A673 (cell line): ENCODE data around the gene KRT4. TPM values are rescaled to one million over a fixed set of nuclear protein-coding genes. Genes with fewer than 3 reads are reported as not detected.

Source experiments
- BruUV-seq: library from RNA; stranded (reverse); fragments of 400-500 nt; replicated peaks from 2 replicates; lab custom pipeline; 2021; lab: Mats Ljungman, UMichigan
- CTCF ChIA-PET: fragments of 300-600 bp; sonication (Branson Sonifier 250); formaldehyde crosslinking; loops from one replicate; lab custom pipeline; 2022; ENCODE audit warnings: antibody characterized with exemption; lab: Charles Lee
- POLR2A ChIA-PET: fragments of 300-600 bp; sonication (Branson Sonifier 250); formaldehyde crosslinking; loops from one replicate; lab custom pipeline; 2022; ENCODE audit warnings: antibody characterized with exemption; ENCODE audit not compliant: low non-redundant PET; lab: Charles Lee
- DNase-seq: peaks from one replicate; pipeline ENCODE4 v3.0.0-alpha.2; 2015; ENCODE audit warnings: low spot score
- H3K27ac ChIP-seq: fragments of 200-600 bp; sonication (generic); 2 replicates; pipeline ENCODE4 v1.5.1; 2016; ENCODE audit warnings: mixed run types, low read depth, mild to moderate bottlenecking, mixed read lengths, antibody characterized with exemption, low read length; ENCODE audit not compliant: poor library complexity, severe bottlenecking
- H3K27me3 ChIP-seq: fragments of 200-600 bp; sonication (generic); replicated peaks from 2 replicates; pipeline ENCODE4 v1.6.1; 2017; ENCODE audit warnings: mixed run types, low read depth, mild to moderate bottlenecking, mixed read lengths, antibody characterized with exemption, low read length; ENCODE audit not compliant: insufficient read depth, poor library complexity
- H3K36me3 ChIP-seq: fragments of 200-600 bp; sonication (generic); 2 replicates; pipeline ENCODE4 v1.6.1; 2016; ENCODE audit warnings: mixed run types, mild to moderate bottlenecking, mixed read lengths, antibody characterized with exemption, low read length; ENCODE audit not compliant: insufficient read depth, poor library complexity, severe bottlenecking
- H3K4me1 ChIP-seq: fragments of 200-600 bp; sonication (generic); 2 replicates; pipeline ENCODE4 v1.6.1; 2017; ENCODE audit warnings: mixed run types, mild to moderate bottlenecking, mixed read lengths, antibody characterized with exemption, low read length; ENCODE audit not compliant: insufficient read depth, poor library complexity, severe bottlenecking
- H3K4me3 ChIP-seq: fragments of 200-600 bp; sonication (generic); 2 replicates; pipeline ENCODE4 v1.5.1; 2016; ENCODE audit warnings: low read depth, mixed run types, mild to moderate bottlenecking, mixed read lengths, low read length; ENCODE audit not compliant: poor library complexity, severe bottlenecking
- H3K9me3 ChIP-seq: fragments of 200-600 bp; sonication (generic); 2 replicates; pipeline ENCODE4 v1.6.1; 2016; ENCODE audit warnings: mixed run types, low read depth, mild to moderate bottlenecking, mixed read lengths, antibody characterized with exemption, low read length; ENCODE audit not compliant: poor library complexity, severe bottlenecking
- EZH2 ChIP-seq: fragments of 200-600 bp; sonication (generic); IDR thresholded peaks from 2 replicates; pipeline ENCODE4 v1.6.1; 2017; ENCODE audit warnings: borderline replicate concordance, low read depth, mild to moderate bottlenecking, mixed read lengths, antibody characterized with exemption, low read length; ENCODE audit not compliant: poor library complexity, severe bottlenecking
- intact Hi-C: fragments of 100-400 bp; cut with micrococcal nuclease; formaldehyde crosslinking; loops from one replicate; pipeline ENCODE4 v1.10.0; 2022; ENCODE audit not compliant: unreplicated experiment
- total RNA-seq: library from RNA; stranded (reverse); gene quantifications from 2 replicates; pipeline ENCODE4 v1.2.3, GENCODE V29; 2021
- TF ChIP-seq, protein P1 (sequence below): fragments of 300-800, 200-600 bp; sonication (generic); conservative IDR thresholded peaks from 2 replicates; pipeline ENCODE4 v1.5.1; 2017; ENCODE audit warnings: low read depth, mild to moderate bottlenecking, antibody characterized with exemption, low read length, moderate library complexity, mixed read lengths

Gene KRT4
- total RNA-seq, 1 experiment from 2014 or later, result not detected

DNA sequence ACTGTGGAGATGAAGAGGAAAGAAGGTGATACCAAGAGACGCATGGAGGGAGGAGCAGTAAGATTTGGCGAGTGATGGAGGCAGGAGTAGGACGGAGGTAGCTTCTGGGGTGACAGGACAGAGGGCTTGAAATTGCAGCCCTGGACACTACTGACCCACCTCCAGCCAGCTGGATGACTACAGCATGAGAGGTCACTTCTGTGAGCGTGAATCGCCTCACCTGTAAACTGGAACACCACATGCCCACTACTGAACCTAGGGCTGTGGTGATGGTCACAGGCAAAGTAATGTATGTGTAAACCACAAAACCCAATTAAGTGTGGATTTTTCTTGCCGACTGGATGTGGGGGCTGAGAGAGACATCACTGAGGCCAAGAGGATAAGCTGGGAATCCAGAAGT, 6.6 kb upstream of the KRT4 start:
- no TSS peak for BruUV-seq
- POLR2A ChIA-PET, result no interaction called here
- Histone ChIP-seq H3K4me3 (no peak overlapping the region), H3K27me3 (no peaks in the 10 kb centered on the region), H3K27ac (no peak overlapping the region), H3K36me3 (no peaks in the 10 kb centered on the region), H3K4me1 (no peaks in the 10 kb centered on the region), H3K9me3 (no peaks in the 10 kb centered on the region)
- TF ChIP-seq, protein P1, sequence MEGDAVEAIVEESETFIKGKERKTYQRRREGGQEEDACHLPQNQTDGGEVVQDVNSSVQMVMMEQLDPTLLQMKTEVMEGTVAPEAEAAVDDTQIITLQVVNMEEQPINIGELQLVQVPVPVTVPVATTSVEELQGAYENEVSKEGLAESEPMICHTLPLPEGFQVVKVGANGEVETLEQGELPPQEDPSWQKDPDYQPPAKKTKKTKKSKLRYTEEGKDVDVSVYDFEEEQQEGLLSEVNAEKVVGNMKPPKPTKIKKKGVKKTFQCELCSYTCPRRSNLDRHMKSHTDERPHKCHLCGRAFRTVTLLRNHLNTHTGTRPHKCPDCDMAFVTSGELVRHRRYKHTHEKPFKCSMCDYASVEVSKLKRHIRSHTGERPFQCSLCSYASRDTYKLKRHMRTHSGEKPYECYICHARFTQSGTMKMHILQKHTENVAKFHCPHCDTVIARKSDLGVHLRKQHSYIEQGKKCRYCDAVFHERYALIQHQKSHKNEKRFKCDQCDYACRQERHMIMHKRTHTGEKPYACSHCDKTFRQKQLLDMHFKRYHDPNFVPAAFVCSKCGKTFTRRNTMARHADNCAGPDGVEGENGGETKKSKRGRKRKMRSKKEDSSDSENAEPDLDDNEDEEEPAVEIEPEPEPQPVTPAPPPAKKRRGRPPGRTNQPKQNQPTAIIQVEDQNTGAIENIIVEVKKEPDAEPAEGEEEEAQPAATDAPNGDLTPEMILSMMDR, result no peak
- TF ChIP-seq EZH2, result no peak
- intact Hi-C loops, result no loop called here
- no peak for DNase-seq
- CTCF ChIA-PET, result no interaction called here

DNA sequence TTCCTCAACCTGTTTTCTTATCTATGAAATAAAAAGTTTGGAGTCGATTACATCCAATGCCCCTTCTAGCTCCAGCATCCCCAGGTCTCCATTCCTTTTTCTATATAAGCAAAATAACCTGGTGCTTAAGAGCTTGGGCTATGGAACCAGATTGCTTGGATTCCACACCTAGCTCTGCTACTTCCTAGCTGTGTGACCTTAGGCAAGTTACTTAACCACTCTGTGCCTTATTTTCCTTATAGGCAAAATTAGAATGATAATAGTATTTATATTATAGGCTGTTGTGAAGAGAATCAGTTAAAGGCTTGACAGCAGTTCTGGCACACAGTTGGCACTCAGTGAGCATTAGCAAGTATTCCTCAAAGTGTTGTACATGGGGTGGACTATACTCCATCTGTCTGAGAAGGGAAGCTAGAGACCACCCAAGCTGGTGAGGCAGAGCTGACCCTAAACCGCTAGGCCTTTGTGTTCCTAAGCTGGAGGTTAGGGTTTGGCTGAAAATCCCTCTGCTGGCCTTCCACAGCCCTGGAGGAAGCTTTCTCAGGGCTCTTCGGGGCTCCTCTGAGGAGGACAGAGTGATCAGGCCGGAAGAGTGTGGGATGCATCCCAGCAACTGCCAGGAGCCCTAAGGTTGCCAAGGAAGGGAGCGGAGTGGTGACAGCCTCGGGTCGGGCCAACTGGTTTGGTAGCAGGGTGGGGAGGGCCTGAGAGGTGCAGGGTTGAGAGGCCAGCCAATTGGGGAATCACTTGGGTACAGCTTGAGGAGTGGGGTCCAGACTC, 6.0 kb upstream of the KRT4 start:
- Histone ChIP-seq H3K4me3 (no peak overlapping the region), H3K36me3 (no peaks in the 10 kb centered on the region), H3K4me1 (no peaks in the 10 kb centered on the region), H3K27me3 (no peaks in the 10 kb centered on the region), H3K27ac (no peak overlapping the region), H3K9me3 (no peaks in the 10 kb centered on the region)
- BruUV-seq, result no TSS peak
- ChIA-PET POLR2A (no interaction called here), CTCF (no interaction called here)
- intact Hi-C loops, result no loop called here
- TF ChIP-seq EZH2, result no peak
- TF ChIP-seq, protein P1, result no peak
- no peak for DNase-seq

DNA sequence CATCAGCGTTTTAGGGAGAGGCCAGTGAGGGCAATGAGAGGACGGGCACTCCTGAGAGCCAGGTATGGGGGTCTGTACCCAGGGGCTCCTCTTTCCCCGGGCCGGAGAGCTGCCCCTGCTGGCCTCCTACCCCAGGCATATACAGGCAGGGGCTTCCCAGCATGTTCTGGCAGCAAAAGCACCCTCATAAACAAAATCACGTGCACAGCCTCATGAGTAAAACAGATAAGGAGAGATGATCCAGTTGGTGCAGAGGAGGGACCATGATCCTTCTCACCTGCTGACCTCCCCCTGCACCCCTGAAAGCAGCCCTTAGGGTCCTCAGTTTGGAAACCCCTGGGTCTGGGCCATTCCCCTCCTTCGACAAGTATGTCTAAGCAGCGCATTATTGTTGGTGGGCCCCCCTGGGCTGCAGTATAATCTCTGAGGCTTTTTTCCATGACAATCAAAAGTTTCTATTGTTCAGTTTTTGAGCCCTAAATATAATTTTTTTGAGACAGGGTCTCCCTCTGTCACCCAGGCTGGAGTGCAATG, 5.0 kb upstream of the KRT4 start:
- CTCF ChIA-PET, result no interaction called here
- Histone ChIP-seq H3K4me1 (no peaks in the 10 kb centered on the region), H3K27ac (no peak overlapping the region), H3K36me3 (no peaks in the 10 kb centered on the region), H3K4me3 (no peak overlapping the region), H3K9me3 (no peaks in the 10 kb centered on the region), H3K27me3 (no peaks in the 10 kb centered on the region)
- no peak for TF ChIP-seq EZH2
- TF ChIP-seq, protein P1, result no peak
- no TSS peak for BruUV-seq
- intact Hi-C loops, result no loop called here
- POLR2A ChIA-PET, result no interaction called here
- DNase-seq, result no peak
